WTC11 (cell line): ENCODE measurements around the gene FXYD5.

ENCODE experiments used
- ATF2 ChIP-seq: sonication (generic); formaldehyde crosslinking; IDR thresholded peaks from 2 replicates; pipeline ENCODE4 v1.8.1; 2022; ENCODE audit warnings: low read depth, missing genetic modification reagents, borderline replicate concordance
- CBFB ChIP-seq: sonication (generic); formaldehyde crosslinking; IDR thresholded peaks from 2 replicates; pipeline ENCODE4 v1.8.1; 2022; ENCODE audit warnings: mild to moderate bottlenecking, low read depth, missing genetic modification reagents
- CREB1 ChIP-seq: sonication (generic); formaldehyde crosslinking; IDR thresholded peaks from 2 replicates; pipeline ENCODE4 v1.8.0; 2023; ENCODE audit warnings: mild to moderate bottlenecking, missing genetic modification reagents
- CREM ChIP-seq: sonication (generic); formaldehyde crosslinking; IDR thresholded peaks from 2 replicates; pipeline ENCODE4 v1.8.1; 2022; ENCODE audit warnings: mild to moderate bottlenecking, missing genetic modification reagents, moderate library complexity
- CTCF ChIP-seq: fragments of 200-600 bp; IDR thresholded peaks from 2 replicates; pipeline ENCODE4 v1.8.0; 2022; ENCODE audit warnings: antibody characterized with exemption
- E2F1 ChIP-seq: sonication (generic); formaldehyde crosslinking; IDR thresholded peaks from 2 replicates; pipeline ENCODE4 v1.8.0; 2022; ENCODE audit warnings: mild to moderate bottlenecking, missing genetic modification reagents
- FOXP4 ChIP-seq: sonication (generic); formaldehyde crosslinking; IDR thresholded peaks from 2 replicates; pipeline ENCODE4 v1.8.0; 2022; ENCODE audit warnings: mild to moderate bottlenecking, missing genetic modification reagents
- HMGXB4 ChIP-seq: sonication (generic); formaldehyde crosslinking; IDR thresholded peaks from 2 replicates; pipeline ENCODE4 v1.8.1; 2023; ENCODE audit warnings: mild to moderate bottlenecking, moderate library complexity, missing genetic modification reagents
- MLX ChIP-seq: sonication (generic); formaldehyde crosslinking; IDR thresholded peaks from 2 replicates; pipeline ENCODE4 v1.8.1; 2023; ENCODE audit warnings: mild to moderate bottlenecking, missing genetic modification reagents, moderate library complexity
- NFE2L1 ChIP-seq: sonication (generic); formaldehyde crosslinking; IDR thresholded peaks from 2 replicates; pipeline ENCODE4 v1.8.1; 2023; ENCODE audit warnings: missing genetic modification reagents
- NFYB ChIP-seq: sonication (generic); formaldehyde crosslinking; conservative IDR thresholded peaks from 2 replicates; pipeline ENCODE4 v1.8.0; 2022; ENCODE audit warnings: low read depth, missing genetic modification reagents
- NR1H2 ChIP-seq: sonication (generic); formaldehyde crosslinking; IDR thresholded peaks from 2 replicates; pipeline ENCODE4 v1.9.0; 2021; ENCODE audit warnings: mild to moderate bottlenecking, moderate library complexity, missing genetic modification reagents
- OVOL2 ChIP-seq: fragments of 250-450 bp; sonication (Bioruptor Pico); IDR thresholded peaks from 2 replicates; pipeline ENCODE4 v1.9.0; 2021; ENCODE audit warnings: mild to moderate bottlenecking, borderline replicate concordance
- SP1 ChIP-seq: sonication (generic); formaldehyde crosslinking; conservative IDR thresholded peaks from 2 replicates; pipeline ENCODE4 v1.8.1; 2022; ENCODE audit warnings: missing genetic modification reagents

- no peak for TF ChIP-seq MLX (CRISPR knock-in tag)
- TF ChIP-seq NFYB = no peak
- no peak for TF ChIP-seq SP1 (CRISPR knock-in tag)
- no peak for TF ChIP-seq CTCF
- no peak for TF ChIP-seq OVOL2
- no peak for TF ChIP-seq CREB1 (CRISPR knock-in tag)
- TF ChIP-seq NFE2L1 (CRISPR knock-in tag) = no peak
- no peak for TF ChIP-seq FOXP4 (CRISPR knock-in tag)
- TF ChIP-seq CREM (CRISPR knock-in tag) = no peak
- no peak for TF ChIP-seq CBFB (CRISPR knock-in tag)
- no peak for TF ChIP-seq HMGXB4 (CRISPR knock-in tag)
- no peak for TF ChIP-seq NR1H2 (CRISPR knock-in tag)
- TF ChIP-seq E2F1 (CRISPR knock-in tag) = no peak
- no peak for TF ChIP-seq ATF2 (CRISPR knock-in tag)
These were observed 53.6 kb downstream of the FXYD5 start for GRCh38 chr19:35208121-35208520.
